CD14-positive monocyte (primary cell): ENCODE data around the gene PCDHGA7. TPM values are rescaled to one million over a fixed set of nuclear protein-coding genes. Genes with fewer than 3 reads are reported as not detected.

ENCODE experiments used
- DNase-seq, 3 donors: peaks; one replicate each; pipeline ENCODE4 v3.0.0-alpha.2; 2011 to 2022
- H2AFZ ChIP-seq: 2 replicates; pipeline ENCODE4 v1.6.0; 2012; ENCODE audit warnings: mild to moderate bottlenecking, low read depth, low read length, inconsistent platforms; ENCODE audit not compliant: insufficient read depth, poor library complexity, severe bottlenecking
- H3K27ac ChIP-seq, 2 donors: 1 replicate in 1 of 2; 2 replicates in 1 of 2; pipeline ENCODE4 v1.5.1; 2012 to 2013; ENCODE audit warnings: low read length in 2 of 2, control low read depth in 1 of 2, inconsistent platforms in 1 of 2, low read depth in 1 of 2, mild to moderate bottlenecking in 1 of 2
- H3K27me3 ChIP-seq, 2 donors: one replicate each; pipeline versions ENCODE4 v1.6.0 to v1.6.1; 2011 to 2013; ENCODE audit warnings: low read length in 2 of 2; ENCODE audit not compliant: control insufficient read depth in 2 of 2, insufficient read depth in 2 of 2
- H3K36me3 ChIP-seq, 2 donors: replicated peaks in 1 of 2; 1 replicate in 1 of 2; 2 replicates in 1 of 2; pipeline versions ENCODE4 v1.5.1 to v1.6.1; 2012 to 2013; ENCODE audit warnings: low read length in 2 of 2, control low read depth in 1 of 2, inconsistent platforms in 1 of 2, mild to moderate bottlenecking in 1 of 2; ENCODE audit not compliant: insufficient read depth in 2 of 2, control insufficient read depth in 1 of 2
- H3K4me1 ChIP-seq, 2 donors: 1 replicate in 1 of 2; 2 replicates in 1 of 2; pipeline versions ENCODE4 v1.5.1 to v1.6.1; 2012 to 2013; ENCODE audit warnings: low read length in 2 of 2, control low read depth in 1 of 2, inconsistent platforms in 1 of 2, mild to moderate bottlenecking in 1 of 2, moderate library complexity in 1 of 2; ENCODE audit not compliant: insufficient read depth in 2 of 2, control insufficient read depth in 1 of 2
- H3K4me2 ChIP-seq: replicated peaks from 2 replicates; pipeline ENCODE3; 2012; ENCODE audit warnings: low read length, moderate library complexity, mild to moderate bottlenecking; ENCODE audit not compliant: poor library complexity, severe bottlenecking; ENCODE audit errors: extremely low read depth
- H3K4me3 ChIP-seq, 3 experiments: fragments of 200-600 bp in 1 of 3; sonication (generic) in 1 of 3; replicated peaks in 1 of 3; 1 replicate in 2 of 3; 2 replicates in 1 of 3; pipeline ENCODE4 v1.5.1; 2011 to 2013; ENCODE audit warnings: low read length in 3 of 3, mild to moderate bottlenecking in 3 of 3, control low read depth in 2 of 3, low read depth in 2 of 3, inconsistent platforms in 1 of 3, moderate library complexity in 1 of 3
- H3K79me2 ChIP-seq: 2 replicates; pipeline ENCODE4 v1.6.0; 2012; ENCODE audit warnings: mild to moderate bottlenecking, control low read depth, inconsistent platforms, low read length, moderate library complexity; ENCODE audit not compliant: insufficient read depth
- H3K9ac ChIP-seq: 2 replicates; pipeline ENCODE4 v1.6.0; 2017; ENCODE audit warnings: low read length, mild to moderate bottlenecking; ENCODE audit not compliant: insufficient read depth, poor library complexity, severe bottlenecking
- H3K9me3 ChIP-seq, 2 donors: replicated peaks in 1 of 2; 1 replicate in 1 of 2; 2 replicates in 1 of 2; pipeline versions ENCODE4 v1.5.1 to v1.6.1; 2012 to 2013; ENCODE audit warnings: low read length in 2 of 2, control low read depth in 1 of 2; ENCODE audit not compliant: control insufficient read depth in 1 of 2, insufficient read depth in 1 of 2
- H4K20me1 ChIP-seq: 2 replicates; pipeline ENCODE4 v1.6.0; 2012; ENCODE audit warnings: mild to moderate bottlenecking, low read length, control low read depth, moderate library complexity; ENCODE audit not compliant: insufficient read depth
- H3K27ac Mint-ChIP-seq, 7 donors: one replicate each; pipeline ENCODE4 v1.8.0; 2020; ENCODE audit warnings: mild to moderate bottlenecking in 7 of 7, mixed read lengths in 7 of 7, moderate library complexity in 6 of 7, inconsistent platforms in 2 of 7
- H3K27me3 Mint-ChIP-seq, 3 donors: one replicate each; pipeline ENCODE4 v1.8.0; 2021 to 2022; ENCODE audit warnings: low read depth in 3 of 3, mild to moderate bottlenecking in 3 of 3, mixed read lengths in 3 of 3, moderate library complexity in 3 of 3, inconsistent platforms in 1 of 3
- H3K36me3 Mint-ChIP-seq, 2 donors: one replicate each; pipeline ENCODE4 v1.8.0; 2020; ENCODE audit warnings: mixed read lengths in 2 of 2, inconsistent platforms in 1 of 2, mild to moderate bottlenecking in 1 of 2
- H3K4me1 Mint-ChIP-seq: one replicate; pipeline ENCODE4 v1.8.0; 2020; ENCODE audit warnings: mild to moderate bottlenecking, mixed read lengths
- H3K4me3 Mint-ChIP-seq, 2 donors: one replicate each; pipeline ENCODE4 v1.8.0; 2020; ENCODE audit warnings: mild to moderate bottlenecking in 2 of 2, mixed read lengths in 2 of 2, moderate library complexity in 1 of 2
- H3K9me3 Mint-ChIP-seq, 7 donors: one replicate each; pipeline ENCODE4 v1.8.0; 2020 to 2022; ENCODE audit warnings: mixed read lengths in 7 of 7, mild to moderate bottlenecking in 6 of 7, moderate library complexity in 6 of 7, inconsistent platforms in 2 of 7
- CTCF ChIP-seq: fragments of 200-600 bp; IDR thresholded peaks from one replicate; pipeline ENCODE4 v1.8.0; 2022; ENCODE audit warnings: antibody characterized with exemption, mild to moderate bottlenecking
- WGBS: methylation state at CpG from one replicate; pipeline ENCODE4 v1.1.5; 2013; ENCODE audit warnings: missing lambda C conversion rate; ENCODE audit not compliant: insufficient coverage; 5-methylcytosine and 5-hydroxymethylcytosine counted together
- intact Hi-C, 2 donors: fragments of 100-400 bp; cut with micrococcal nuclease; formaldehyde crosslinking; loops; one replicate each; pipeline versions ENCODE4 v1.15.0 to v1.15.1; 2023
- polyA plus RNA-seq, 3 donors: library from polyadenylated mRNA; depleted of rRNA in 1 of 3; unstranded in 2 of 3; stranded (reverse) in 1 of 3; fragments of 300-500 nt in 2 of 3; fragments of >200 nt in 1 of 3; fragmentation: Illumina TruSeq in 2 of 3; gene quantifications; 1 replicate in 2 of 3; 2 replicates in 1 of 3; pipeline ENCODE4 v1.2.3, GENCODE V29; 2012 to 2021

Gene PCDHGA7
- polyA plus RNA-seq, 3 donors, result not detected

- Histone ChIP-seq H3K27me3 (peaks cover 74 to 100% of the 10 kb centered on the region in 2 donors), H3K4me3 (peak within 1 kb of the TSS; percentile 3 to 73 (median 33))
These were observed 30.5 kb downstream of the PCDHGA7 start, which contains the start of gene PCDHGA10 for GRCh38 chr5:141412854-141413539. PCDHGA10 (plus strand) TSS chr5:141412987; CDS start chr5:141413176, 189 bp downstream.

More at GRCh38 chr5:141412854-141413539, 30.5 kb downstream of the PCDHGA7 start, which contains the start of gene PCDHGA10:
- peaks cover 16 to 19% of the 10 kb centered on the region in 2 donors for H3K36me3 Mint-ChIP-seq
- Histone ChIP-seq H3K79me2 (no peaks in the 10 kb centered on the region), H4K20me1 (no peaks in the 10 kb centered on the region), H3K36me3 (no peaks in the 10 kb centered on the region), H3K4me1 (peaks cover 16 to 22% of the 10 kb centered on the region in 2 donors), H3K27ac (no peak within 1 kb of the TSS), H3K9me3 (peaks cover 28 to 54% of the 10 kb centered on the region in 2 donors), H3K4me2 (peak within 1 kb of the TSS; percentile 73), H2AFZ (peak within 1 kb of the TSS; percentile 75), H3K9ac (no peak within 1 kb of the TSS)
- no peak within 1 kb of the TSS for H3K27ac Mint-ChIP-seq
- intact Hi-C loops, result loop anchor here (5.0 kb wide), 2 partner anchors 109 to 149 kb away; no protein-coding TSS in a partner anchor
- H3K27me3 Mint-ChIP-seq, result peaks cover 79 to 86% (median 84%) of the 10 kb centered on the region in 3 donors
- 4% methylated on average over 25 of the region's 31 CpGs for whole genome bisulfite sequencing
- H3K4me3 Mint-ChIP-seq, result peak within 1 kb of the TSS; percentile 80 to 88
- H3K4me1 Mint-ChIP-seq, result peaks cover 25% of the 10 kb centered on the region
- DNase-seq, result peak; percentile 27 to 44 (median 43)
- H3K9me3 Mint-ChIP-seq, result peaks cover 20 to 64% (median 49%) of the 10 kb centered on the region in 7 donors
- TF ChIP-seq CTCF, result peak; percentile 80
